ENCODE results near the gene HSPA12A. TPM values are rescaled to one million over a fixed set of nuclear protein-coding genes. Genes with fewer than 3 reads are reported as not detected.

The HSPA12A gene
- polyA plus RNA-seq, 1 donor: 51.3 TPM

GRCh38 chr10:116744163-116744753, 1.9 kb upstream of the HSPA12A start:
- DNase-seq: no peak

GRCh38 chr10:116743266-116744064, 1.1 kb upstream of the HSPA12A start:
- no peak for DNase-seq

DNA sequence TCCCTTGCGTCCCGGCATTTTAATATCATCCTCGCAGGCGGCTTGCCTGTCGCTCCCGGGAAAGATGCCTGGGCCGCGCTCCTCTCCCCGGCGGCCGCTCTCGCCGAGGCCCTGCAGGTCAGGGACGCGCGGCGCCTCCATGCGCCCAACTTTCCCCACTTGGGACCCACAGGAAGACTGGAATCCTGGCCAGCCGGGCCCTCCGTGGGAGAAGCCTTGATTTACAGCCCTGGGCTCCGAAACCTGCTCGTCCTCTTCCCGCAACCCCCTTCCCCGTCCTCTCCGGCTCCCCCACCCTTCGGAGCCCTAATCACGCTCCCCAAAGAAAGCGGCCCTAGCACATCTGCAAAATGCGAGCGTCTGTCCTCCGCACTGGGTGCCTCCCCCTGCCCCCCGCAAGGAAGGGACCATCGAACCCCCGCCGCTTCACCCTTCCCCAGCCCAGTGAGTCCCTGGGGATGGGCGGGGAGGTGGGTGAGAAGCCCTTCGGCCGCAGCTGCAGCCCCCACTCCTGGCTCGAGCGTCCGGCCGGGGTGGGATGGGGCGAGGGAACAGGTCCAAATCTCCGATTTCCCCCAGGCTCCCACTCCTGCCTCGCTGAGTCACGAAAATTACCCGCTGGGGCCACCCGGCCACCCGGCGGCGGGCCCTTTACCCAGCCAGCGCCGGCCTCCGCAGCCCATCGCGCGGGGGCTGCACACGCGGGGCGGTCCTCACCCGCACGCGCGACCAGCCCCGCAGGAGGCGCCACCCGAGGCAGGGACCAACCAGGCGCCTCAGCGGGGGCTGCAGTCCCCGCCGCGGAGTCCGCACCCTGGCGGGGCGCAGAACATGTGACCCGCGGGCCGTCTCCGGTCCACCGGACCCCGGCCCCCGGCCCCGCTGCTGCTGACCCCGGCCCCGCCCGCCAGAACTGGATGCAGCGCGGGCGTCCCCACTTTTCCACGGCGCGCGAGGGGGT, 695 bp downstream of the HSPA12A start:
- DNase-seq: no peak

DNA sequence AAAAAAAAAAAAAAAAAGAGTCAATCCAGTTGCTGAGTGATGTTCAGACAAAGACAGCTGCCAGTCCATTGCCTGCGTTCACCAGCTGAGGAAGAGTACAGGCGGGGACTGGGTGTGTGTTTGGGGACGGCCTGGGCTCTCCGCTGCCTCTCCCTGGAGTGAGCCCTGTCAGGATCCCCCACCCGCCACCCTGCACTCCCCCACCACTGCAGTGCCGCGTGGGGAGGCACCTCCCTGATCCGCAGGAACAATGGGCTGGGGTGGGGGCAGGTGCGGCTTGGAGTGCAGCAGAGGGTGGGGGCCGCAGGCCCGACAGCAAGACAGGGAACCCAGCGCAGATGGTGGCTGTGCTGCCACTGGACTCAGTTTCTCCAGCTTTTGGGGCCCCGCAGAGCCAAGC, 1.4 kb downstream of the HSPA12A start:
- no peak for DNase-seq

DNA sequence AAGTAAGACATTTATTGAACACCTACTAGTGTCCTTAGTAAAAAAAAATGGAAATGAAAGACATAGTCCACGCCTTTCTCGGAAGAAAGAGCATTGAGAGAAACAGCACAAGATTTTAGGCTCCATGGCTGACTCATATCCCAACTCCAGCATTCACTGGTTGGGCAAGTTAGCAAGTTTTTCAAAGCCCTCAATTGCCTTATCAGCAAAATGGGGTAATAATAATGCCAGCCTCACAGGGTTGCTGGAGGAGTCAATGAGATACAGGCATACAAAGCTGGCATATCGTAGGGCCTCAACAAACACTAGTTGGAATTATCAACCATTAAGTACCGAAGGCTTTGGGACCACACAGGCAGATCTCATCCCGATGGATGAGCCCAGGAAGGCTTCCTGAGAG, 4.0 kb downstream of the HSPA12A start:
- no peak for DNase-seq

- no peak for DNase-seq
These were observed 4.6 kb downstream of the HSPA12A start for GRCh38 chr10:116737627-116738327.

DNA sequence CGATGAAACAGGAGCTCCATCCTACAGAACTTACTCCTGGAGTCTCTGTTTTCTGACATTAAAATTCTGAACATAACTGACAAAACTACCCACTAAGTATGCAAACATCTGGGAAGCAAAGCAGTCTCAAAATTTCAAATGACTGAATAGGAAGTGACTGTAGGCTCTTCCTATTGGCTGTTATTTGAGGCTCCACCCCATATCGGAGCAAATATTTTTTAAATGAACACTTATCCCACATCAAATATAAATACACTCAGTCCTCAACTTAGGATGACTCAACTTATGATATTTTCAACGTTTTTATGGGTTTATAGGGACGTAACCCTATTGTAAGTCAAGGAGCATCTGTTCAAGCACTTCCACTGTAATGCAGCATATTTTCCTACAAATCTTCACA, 8.8 kb downstream of the HSPA12A start:
- no peak for DNase-seq

DNA sequence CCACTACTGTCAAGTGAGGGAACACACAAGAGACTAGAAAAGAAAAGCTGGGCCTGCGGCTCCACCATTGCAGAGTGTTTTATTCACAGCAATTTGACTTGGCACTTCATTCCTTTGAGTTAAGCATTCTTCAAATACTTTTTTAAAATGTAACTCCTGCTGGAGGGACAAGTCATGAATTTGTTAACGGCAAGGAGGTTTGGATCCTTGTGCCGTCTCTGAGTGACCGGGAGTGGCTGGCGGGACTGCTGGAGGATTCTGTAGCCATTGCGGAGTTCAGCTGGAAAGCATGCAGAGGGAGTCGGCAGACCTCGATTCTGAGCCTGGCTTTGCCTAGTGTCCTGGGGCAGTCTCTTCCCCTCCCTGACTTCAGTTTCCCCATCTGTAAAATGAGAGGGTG, 9.8 kb downstream of the HSPA12A start:
- DNase-seq: no peak

DNA sequence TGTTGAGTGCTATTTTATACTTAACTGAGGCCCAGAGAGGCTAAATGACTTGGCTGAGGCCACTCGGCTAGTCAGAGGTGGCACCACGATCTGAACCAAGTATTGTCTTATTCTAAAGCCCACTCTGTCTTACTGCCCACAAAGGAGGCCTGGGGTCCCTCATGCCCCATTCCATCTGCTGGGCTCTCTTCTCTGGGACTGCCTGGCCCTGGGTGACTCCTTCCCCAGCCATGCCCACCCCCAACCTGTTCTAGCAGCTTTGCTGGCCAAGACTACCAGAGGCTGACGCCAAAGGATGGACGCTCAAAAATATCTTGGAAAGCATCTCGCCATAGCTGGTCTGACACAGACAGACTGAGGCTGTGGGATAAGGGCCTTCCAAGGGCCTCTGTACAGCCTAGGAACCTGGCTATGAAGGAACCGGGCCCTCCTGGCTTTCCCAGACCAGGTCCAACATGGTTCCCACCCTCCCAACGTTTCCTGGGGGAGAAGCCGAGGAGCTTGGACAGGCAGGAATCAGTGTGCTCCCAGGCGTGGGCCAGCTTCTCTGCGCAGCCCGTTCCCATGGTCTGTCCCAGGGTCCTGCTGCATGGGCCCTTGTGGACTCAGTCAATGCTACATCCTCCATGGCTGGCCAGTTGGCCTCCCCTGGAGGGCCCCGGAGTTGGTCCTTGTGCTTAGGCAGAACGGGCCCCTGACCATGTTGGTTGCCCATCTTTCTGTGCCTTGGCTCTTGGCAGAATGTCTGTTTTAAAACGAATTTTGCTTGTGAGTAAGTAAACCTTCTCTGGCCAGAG, 11.7 kb downstream of the HSPA12A start:
- DNase-seq: no peak

- DNase-seq: no peak
These were observed 13.1 kb downstream of the HSPA12A start for GRCh38 chr10:116729243-116729642.

GRCh38 chr10:116728526-116729096, 13.8 kb downstream of the HSPA12A start:
- DNase-seq: no peak

GRCh38 chr10:116723428-116724281, 18.7 kb downstream of the HSPA12A start:
- no peak for DNase-seq

DNA sequence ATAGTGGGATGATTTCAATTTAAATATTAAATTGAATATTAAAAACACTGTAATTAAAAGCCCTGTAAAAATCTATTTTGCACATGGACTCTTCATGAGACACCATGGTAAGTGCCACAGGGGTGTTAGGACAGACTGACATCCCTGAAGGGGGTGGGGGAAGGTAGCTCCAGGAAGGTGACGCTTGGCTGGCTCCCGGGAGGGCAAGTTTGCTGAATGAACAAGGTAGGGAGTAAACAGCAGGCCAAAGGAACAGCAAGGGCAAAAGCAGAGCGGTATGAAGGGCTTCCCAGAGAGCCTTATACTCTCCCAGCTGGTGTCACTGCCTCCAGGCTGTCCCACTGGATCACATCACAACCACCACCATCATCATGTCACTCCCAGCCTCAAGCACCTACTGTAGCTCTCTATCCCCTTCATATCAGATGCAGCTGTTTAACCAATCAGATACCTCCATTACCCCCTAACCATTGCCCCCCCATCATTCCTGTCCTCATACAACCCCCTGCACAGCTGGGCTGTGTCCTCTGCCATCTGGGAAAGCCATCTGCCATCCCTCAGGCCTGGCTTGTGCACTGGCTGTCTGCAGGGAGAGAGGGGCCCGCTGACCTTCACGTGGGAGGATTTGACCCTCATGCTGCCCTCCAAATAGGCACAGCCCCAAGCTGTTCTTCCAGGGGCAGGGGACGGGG, 19.5 kb downstream of the HSPA12A start:
- DNase-seq: no peak

DNA sequence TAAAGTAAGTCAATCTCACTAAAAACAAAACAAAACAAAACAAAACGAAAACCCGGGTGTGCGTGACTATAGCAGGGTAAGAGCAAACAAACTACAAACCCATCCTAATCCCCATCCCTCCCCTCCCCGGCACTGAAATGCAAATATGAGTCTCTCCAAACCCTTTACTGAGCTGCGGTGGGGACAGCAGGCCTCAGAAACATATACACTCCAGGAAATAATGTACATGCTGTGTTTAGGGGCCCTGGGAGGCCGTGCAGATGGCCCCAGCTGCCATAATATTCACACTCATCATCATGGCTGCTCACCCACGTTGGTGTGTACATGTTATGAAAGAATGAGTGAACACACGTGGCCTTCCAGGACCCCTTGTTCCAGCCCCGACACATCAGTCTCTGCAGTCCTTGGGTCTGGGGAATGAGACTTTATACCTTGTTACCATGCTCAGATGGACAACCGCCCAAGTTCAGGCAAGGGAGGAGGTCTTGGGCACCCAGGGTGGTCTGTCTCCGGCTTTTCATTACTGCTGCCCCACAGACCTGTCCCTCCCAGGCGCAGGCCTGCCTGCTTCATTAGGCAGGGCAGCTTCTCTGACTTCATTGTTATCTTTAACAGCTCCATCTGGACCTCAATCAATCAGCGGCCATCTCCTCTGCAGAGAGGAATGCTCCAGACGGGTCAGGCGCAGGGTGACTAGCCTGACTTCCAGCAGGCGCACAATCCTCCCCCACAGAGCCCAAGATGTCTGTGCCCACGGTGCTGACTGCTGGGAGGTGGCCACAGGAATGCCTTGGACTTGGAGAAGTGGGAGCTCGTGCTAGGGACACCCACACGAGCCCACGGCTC, 20.6 kb downstream of the HSPA12A start:
- DNase-seq: peak; percentile 74

- no peak for DNase-seq
These were observed 21.5 kb downstream of the HSPA12A start for GRCh38 chr10:116720668-116721546.

- no peak for DNase-seq
These were observed 22.1 kb downstream of the HSPA12A start for GRCh38 chr10:116720241-116720643.

DNA sequence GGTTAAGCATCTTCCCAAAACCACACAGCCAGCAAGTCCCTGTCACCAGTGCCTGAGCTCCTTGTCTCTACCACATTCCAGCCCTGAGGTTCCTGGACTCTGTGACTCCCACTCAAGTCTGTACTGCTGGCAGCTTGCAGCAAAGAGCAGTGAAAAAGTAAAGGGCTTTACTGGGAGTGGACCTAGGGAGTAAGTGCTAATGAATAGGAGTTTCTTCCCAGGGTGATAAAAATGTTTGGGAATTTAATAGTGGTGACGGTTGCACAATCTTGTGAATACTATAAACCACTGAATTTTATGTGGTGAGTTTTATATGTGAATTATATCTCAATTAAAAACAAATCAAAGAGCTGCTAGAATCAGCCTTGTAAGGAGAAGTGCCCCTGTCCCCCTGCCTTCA, 22.6 kb downstream of the HSPA12A start:
- no peak for DNase-seq

All from left kidney (tissue), 2 donors.